Right lobe of liver (tissue), 6 donors: ENCODE results near the gene KDM7A. TPM values are rescaled to one million over a fixed set of nuclear protein-coding genes. Genes with fewer than 3 reads are reported as not detected.

ENCODE experiments used
- ATAC-seq, 4 donors: fragments of 200-7000 bp; cut with Tn5 transposase; one replicate each; pipeline ENCODE4 v1.9.1; 2020; ENCODE audit warnings: mild to moderate bottlenecking in 4 of 4, moderate library complexity in 4 of 4
- DNase-seq, 3 donors: peaks; one replicate each; pipeline ENCODE4 v3.0.0-alpha.2; 2020
- H3K27ac ChIP-seq, 3 donors: fragments of 200-600 bp; one replicate each; pipeline ENCODE4 v1.8.0; 2022
- H3K27me3 ChIP-seq, 2 donors: fragments of 200-600 bp; one replicate each; pipeline ENCODE4 v1.8.0; 2022
- H3K36me3 ChIP-seq, 4 donors: fragments of 200-600 bp; sonication (generic) in 1 of 4; one replicate each; pipeline versions ENCODE4 v1.5.1 to v1.8.0; 2017 to 2022; ENCODE audit warnings: control low read depth in 1 of 4
- H3K4me1 ChIP-seq, 4 donors: fragments of 200-600 bp; sonication (generic) in 1 of 4; one replicate each; pipeline versions ENCODE4 v1.5.1 to v1.8.0; 2017 to 2022; ENCODE audit warnings: control low read depth in 1 of 4
- H3K4me3 ChIP-seq, 3 donors: fragments of 200-600 bp; one replicate each; pipeline ENCODE4 v1.8.0; 2022
- H3K9me3 ChIP-seq, 4 donors: fragments of 200-600 bp; sonication (generic) in 1 of 4; one replicate each; pipeline versions ENCODE4 v1.5.1 to v1.8.0; 2017 to 2022; ENCODE audit warnings: control low read depth in 1 of 4
- POLR2A ChIP-seq: fragments of 450-650 bp; IDR thresholded peaks from one replicate; pipeline ENCODE4 v1.6.1; 2017; ENCODE audit warnings: antibody characterized with exemption, mild to moderate bottlenecking
- WGBS: methylation state at CpG from one replicate; pipeline ENCODE4 v1.1.6; 2018; ENCODE audit warnings: low coverage, low lambda C conversion rate; ENCODE audit not compliant: insufficient coverage; ENCODE audit errors: missing lambda C conversion rate; 5-methylcytosine and 5-hydroxymethylcytosine counted together
- intact Hi-C, 2 donors: fragments of 100-400 bp; cut with DNase I; formaldehyde crosslinking; loops; one replicate each; pipeline versions ENCODE4 v1.11.2 to v1.14.1; 2022
- total RNA-seq, 6 experiments: library from RNA; depleted of rRNA in 2 of 6; stranded (reverse); fragments of >200 nt in 2 of 6; fragmentation: NEBNext Ultra II Directional in 3 of 6; extraction: Animal tissue kit (Norgen Biotek cat#: 25700) in 3 of 6; gene quantifications; one replicate each; pipeline versions ENCODE4 v1.1.0 to v1.2.4, GENCODE V29; 2016 to 2023
- TF ChIP-seq, protein P1 (sequence below), 4 donors: fragments of 200-600 bp in 3 of 4; fragments of 450-650 bp in 1 of 4; IDR thresholded peaks; one replicate each; pipeline versions ENCODE4 v1.5.1 to v1.8.0; 2016 to 2022; ENCODE audit warnings: antibody characterized with exemption in 4 of 4, mild to moderate bottlenecking in 2 of 4
- donor health status: DM: no; HTN: yes; CAD: no.
- donor health status: DM: no; HTN: no; CAD: no.
- donor health status: DM: no; HTN: no; CAD: no.
- donor health status: DM: no; HTN: yes; CAD: no.
- donor health status: DM: no; HTN: yes; CAD: no.

The KDM7A gene
- total RNA-seq, 6 experiments from 2014 or later: 3.7 to 10.7 (median 6.8) TPM

DNA sequence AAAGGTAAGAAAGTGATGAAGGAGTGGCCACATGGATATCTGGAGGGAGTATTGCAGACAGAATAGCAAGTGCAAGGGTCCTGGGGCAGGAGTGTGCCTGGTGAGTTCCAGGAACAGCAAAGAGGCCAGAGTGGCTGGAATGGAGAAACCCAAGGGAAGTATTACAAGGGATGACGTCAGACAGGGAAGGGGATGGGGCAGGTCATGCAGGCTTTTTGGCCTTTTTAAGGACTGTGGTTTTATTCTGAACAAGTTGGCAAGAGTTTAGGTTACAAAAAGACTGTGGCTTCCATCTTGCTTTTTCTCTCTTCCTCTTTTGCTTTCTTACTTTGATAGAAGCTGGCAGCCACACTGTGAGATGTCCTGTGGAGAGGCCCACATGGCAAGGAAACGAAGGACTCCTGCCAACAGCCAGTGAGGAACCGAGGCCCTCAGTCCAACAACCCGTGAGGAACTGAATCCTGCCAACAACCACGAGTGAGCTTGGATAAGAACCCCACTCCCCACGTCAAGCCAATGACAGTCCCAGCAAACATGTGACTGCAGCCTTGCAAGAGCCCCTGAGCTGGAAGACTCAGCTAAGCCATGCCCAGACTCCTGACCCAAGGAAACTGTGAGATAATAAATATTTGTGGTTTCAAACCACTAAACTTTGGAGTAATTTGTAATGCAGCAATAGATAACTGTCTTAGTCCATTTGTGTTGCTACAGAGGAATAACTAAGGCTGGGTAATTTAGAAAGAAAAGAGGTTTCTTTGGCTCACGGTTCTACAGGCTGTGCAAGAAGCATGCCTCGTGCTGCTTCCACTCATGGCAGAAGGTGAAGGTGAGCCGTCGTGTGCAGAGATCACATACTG is 19.8 kb upstream of the KDM7A start:
- no peaks in the 10 kb centered on the region for H3K36me3 ChIP-seq

DNA sequence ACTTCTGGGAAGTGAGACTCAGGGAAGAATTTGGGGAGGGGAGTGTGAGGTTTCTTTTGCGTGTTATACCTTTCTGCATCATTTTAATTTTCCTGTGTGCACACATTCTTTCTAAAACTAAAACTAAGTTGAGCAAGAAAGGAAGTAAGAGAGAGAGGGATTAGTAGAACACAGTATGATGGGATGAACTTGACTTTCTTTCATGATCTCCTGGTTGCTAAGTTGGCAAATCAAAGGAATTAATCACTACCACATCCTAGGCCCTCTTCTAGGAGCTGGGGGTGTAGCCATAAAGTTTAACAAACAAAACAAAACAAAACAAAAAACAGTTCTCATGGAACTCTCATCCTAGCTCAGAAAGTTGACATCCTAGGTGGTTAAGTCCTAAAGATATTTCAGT is 19.1 kb upstream of the KDM7A start:
- Histone ChIP-seq H3K4me3 (no peak overlapping the region), H3K27ac (no peak overlapping the region), H3K4me1 (no peaks in the 10 kb centered on the region), H3K27me3 (no peaks in the 10 kb centered on the region), H3K36me3 (no peaks in the 10 kb centered on the region), H3K9me3 (no peaks in the 10 kb centered on the region)
- ATAC-seq (no peak), DNase-seq (no peak)
- intact Hi-C loops: no loop called here
- WGBS: 87% methylated on average over 1 of the region's 1 CpG
- TF ChIP-seq, protein P1, sequence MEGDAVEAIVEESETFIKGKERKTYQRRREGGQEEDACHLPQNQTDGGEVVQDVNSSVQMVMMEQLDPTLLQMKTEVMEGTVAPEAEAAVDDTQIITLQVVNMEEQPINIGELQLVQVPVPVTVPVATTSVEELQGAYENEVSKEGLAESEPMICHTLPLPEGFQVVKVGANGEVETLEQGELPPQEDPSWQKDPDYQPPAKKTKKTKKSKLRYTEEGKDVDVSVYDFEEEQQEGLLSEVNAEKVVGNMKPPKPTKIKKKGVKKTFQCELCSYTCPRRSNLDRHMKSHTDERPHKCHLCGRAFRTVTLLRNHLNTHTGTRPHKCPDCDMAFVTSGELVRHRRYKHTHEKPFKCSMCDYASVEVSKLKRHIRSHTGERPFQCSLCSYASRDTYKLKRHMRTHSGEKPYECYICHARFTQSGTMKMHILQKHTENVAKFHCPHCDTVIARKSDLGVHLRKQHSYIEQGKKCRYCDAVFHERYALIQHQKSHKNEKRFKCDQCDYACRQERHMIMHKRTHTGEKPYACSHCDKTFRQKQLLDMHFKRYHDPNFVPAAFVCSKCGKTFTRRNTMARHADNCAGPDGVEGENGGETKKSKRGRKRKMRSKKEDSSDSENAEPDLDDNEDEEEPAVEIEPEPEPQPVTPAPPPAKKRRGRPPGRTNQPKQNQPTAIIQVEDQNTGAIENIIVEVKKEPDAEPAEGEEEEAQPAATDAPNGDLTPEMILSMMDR (IDR thresholded peaks at IDR 0.05): no peak
- TF ChIP-seq POLR2A: no peak

More for the DNA sequence above, 19.8 kb upstream of the KDM7A start:
- 68% methylated on average over 8 of the region's 10 CpGs for WGBS
- no peak for TF ChIP-seq POLR2A
- TF ChIP-seq, protein P1 (IDR thresholded peaks at IDR 0.05): no peak
- H3K9me3 ChIP-seq: no peaks in the 10 kb centered on the region
- no peak overlapping the region for H3K27ac ChIP-seq
- no peaks in the 10 kb centered on the region for H3K4me1 ChIP-seq
- no peaks in the 10 kb centered on the region for H3K27me3 ChIP-seq
- ATAC-seq (peak in 2 of 4 donors; percentile 21 to 45), DNase-seq (no peak)
- H3K4me3 ChIP-seq: no peak overlapping the region
- intact Hi-C loops: no loop called here

DNA sequence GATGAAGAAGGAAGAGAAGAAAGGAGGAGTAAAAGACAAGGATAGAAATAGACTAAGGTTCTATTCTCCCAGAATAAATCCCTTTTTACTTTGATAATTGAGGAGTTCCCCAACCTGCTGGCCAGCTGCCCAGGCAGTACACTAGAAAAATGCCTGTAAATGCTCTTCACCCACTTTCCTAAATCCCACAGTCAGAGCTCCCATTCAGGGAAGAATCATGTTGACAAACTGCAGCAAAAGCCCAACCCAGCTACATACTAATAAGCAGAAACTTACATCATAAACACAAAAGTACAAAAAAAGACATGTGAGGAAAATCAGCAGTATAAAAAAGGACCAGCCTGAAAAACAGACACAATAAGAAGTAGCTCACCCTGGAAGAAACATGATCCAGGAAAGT is 15.8 kb upstream of the KDM7A start:
- no peak for DNase-seq
- Histone ChIP-seq H3K27ac (no peak overlapping the region), H3K9me3 (no peaks in the 10 kb centered on the region), H3K4me1 (no peaks in the 10 kb centered on the region), H3K27me3 (no peaks in the 10 kb centered on the region), H3K4me3 (no peak overlapping the region), H3K36me3 (no peaks in the 10 kb centered on the region)
- TF ChIP-seq, protein P1 (IDR thresholded peaks at IDR 0.05): no peak
- no peak for TF ChIP-seq POLR2A
- intact Hi-C loops: no loop called here
- ATAC-seq: no peak

DNA sequence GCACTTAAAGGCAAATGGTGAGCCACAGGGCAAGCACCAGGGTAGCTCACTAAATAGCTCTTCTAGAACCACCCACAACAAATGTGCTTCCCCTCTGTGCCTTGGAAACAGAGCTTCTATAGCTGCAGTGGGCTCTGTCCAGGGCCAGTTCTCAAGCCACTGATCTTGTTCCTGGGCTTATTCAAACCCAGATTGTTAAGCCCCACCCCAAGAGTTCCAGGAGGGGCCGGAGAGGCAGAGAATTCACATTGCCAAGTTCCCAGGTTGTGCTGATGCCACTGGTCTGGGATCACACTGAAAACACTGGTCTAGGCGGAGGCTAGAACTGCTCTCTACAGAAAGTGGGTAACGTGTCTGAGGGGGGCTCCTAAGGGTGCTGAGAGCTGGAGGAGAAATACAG is 15.4 kb upstream of the KDM7A start:
- 86% methylated on average over 3 of the region's 3 CpGs for WGBS
- no peak for TF ChIP-seq POLR2A
- ATAC-seq: no peak

DNA sequence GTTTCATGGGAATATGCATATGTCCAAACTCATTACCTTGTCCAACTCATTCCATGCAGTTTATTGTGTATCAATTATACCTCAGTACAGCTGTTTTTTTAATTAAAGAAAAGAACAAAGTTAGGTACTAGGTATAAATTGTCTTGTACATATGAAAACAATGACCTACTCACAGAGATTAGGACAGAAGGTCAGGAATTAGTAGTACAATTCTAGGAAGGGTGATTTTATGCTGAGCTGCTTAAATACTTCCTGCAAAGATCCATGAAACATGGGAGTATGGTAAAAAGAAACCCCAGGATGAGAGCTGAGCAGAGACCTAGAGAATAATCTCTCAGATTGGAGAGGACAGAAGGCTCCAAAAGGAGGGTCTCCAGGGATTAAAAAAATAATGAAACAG is 13.8 kb upstream of the KDM7A start:
- intact Hi-C loops: no loop called here
- no peaks in the 10 kb centered on the region for H3K27me3 ChIP-seq
- no peak overlapping the region for H3K27ac ChIP-seq
- H3K4me3 ChIP-seq: no peak overlapping the region
- no peaks in the 10 kb centered on the region for H3K36me3 ChIP-seq
- no peak for DNase-seq
- ATAC-seq: peak in 1 of 4 donors; percentile 32
- TF ChIP-seq, protein P1 (IDR thresholded peaks at IDR 0.05): no peak
- TF ChIP-seq POLR2A: no peak
- no peaks in the 10 kb centered on the region for H3K4me1 ChIP-seq
- H3K9me3 ChIP-seq: no peaks in the 10 kb centered on the region

More for the DNA sequence above, 15.4 kb upstream of the KDM7A start:
- no peak for DNase-seq
- no peaks in the 10 kb centered on the region for H3K36me3 ChIP-seq
- H3K9me3 ChIP-seq: no peaks in the 10 kb centered on the region
- intact Hi-C loops: no loop called here
- no peaks in the 10 kb centered on the region for H3K4me1 ChIP-seq
- no peak overlapping the region for H3K4me3 ChIP-seq
- H3K27me3 ChIP-seq: no peaks in the 10 kb centered on the region
- no peak overlapping the region for H3K27ac ChIP-seq
